CD4-positive, alpha-beta T cell treated with Interleukin-12 subunit alpha and Interleukin-12 subunit beta, for 1 hour (primary cell): ENCODE measurements around the gene SLC6A19.
"Not testable (repeated sequence)": the region's sequence is repeated elsewhere in the genome, so short reads cannot be mapped to it uniquely, and the experiment has no call there.

ENCODE experiments used
- DNase-seq: peaks from one replicate; pipeline ENCODE4 v3.0.0-alpha.2; 2020

Gene SLC6A19

GRCh38 chr5:1226231-1226630 is 24.8 kb downstream of the SLC6A19 start:
- DNase-seq, result no peak

GRCh38 chr5:1226839-1227581 is 25.6 kb downstream of the SLC6A19 start:
- DNase-seq, result no peak

DNA sequence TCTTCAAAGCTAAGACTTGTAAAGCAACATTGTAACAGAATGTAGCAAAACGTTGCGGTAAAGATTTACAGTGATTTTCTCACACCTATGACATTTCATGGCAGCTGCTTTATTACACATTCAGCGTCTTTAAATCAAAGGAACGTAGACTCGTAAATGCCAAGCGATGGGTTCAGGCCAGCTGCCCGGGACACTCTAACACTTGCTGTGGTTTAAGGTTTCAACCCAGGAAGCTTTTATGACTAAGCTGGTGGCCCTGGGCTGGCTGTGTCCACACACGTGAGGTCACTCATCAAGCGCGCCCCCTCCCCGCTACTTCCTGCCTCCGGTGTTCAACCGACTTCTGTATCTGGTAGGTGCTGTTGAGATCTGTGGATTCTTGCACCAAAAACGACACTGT is 26.3 kb downstream of the SLC6A19 start:
- no peak for DNase-seq

DNA sequence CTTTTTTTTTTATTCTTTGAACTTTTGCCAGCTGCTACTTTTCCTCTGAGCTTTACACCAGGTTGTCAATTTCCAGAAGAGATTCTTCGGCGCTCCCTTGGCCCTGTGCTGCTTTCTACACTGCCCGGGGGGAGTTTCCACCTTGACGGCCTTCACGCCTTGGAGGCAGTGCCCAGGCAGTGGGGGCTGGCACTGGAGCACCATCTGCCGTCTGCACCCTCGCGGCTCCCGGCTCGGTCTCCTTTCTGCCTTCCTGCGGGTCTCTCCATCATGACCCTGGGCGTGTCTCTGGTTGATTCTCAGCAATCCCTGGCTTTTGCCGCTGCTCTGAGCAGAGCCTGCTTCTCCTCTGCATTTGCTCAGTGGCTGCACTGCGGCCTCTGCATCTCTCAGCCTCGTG is 26.7 kb downstream of the SLC6A19 start:
- no peak for DNase-seq

- not testable (repeated sequence) for DNase-seq
Measured at GRCh38 chr5:1229023-1229422, 27.6 kb downstream of the SLC6A19 start.

DNA sequence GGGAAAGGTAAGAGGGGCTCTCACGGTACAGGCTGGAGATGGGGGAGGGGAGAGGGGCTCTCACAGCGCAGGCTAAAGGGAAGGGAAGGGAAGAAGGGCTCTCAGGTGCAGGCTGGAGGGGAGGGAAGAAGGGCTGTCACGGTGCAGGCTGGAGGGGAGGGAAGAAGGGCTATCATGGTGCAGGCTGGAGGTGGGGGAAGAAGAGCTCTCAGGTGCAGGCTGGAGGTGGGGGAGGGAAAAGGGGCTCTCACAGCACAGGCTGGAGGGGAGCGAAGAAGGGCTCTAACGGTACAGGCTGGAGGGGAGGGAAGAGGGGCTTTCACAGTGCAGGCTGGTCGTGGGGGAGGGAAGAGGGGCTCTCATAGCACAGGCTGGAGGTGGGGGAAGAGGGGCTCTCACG is 28.4 kb downstream of the SLC6A19 start:
- no peak for DNase-seq

- DNase-seq, result no peak
Measured at GRCh38 chr5:1230551-1230950, 29.2 kb downstream of the SLC6A19 start.

DNA sequence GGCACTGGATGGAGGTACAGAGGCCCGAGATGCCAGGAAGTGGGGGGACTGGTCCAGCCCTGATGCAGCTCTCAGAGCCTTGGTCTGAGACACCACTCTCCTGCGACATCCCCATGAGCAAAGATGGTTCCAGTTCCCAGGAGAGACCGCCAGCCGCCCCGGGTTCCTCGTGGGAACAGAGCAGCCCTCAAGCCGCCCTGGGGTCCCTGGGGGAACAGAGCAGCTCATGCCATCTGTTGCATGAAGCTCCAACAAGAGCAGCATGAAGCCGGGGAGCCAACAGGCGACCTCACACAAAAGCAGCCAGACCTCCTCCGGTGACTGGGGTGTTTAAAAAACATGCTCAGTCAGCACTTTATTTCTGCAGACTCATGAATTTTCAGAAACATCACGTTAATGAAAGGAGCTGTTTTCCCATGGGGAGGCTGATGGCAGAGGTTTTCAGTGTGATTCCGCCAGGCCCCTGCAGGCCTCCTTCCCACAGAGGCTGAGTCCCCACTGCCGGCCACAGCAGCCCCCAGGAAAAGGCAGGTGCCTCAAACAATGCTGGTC is 30.0 kb downstream of the SLC6A19 start:
- no peak for DNase-seq

GRCh38 chr5:1232780-1233179 is 31.4 kb downstream of the SLC6A19 start:
- no peak for DNase-seq

GRCh38 chr5:1235379-1235778 is 34.0 kb downstream of the SLC6A19 start:
- no peak for DNase-seq

DNA sequence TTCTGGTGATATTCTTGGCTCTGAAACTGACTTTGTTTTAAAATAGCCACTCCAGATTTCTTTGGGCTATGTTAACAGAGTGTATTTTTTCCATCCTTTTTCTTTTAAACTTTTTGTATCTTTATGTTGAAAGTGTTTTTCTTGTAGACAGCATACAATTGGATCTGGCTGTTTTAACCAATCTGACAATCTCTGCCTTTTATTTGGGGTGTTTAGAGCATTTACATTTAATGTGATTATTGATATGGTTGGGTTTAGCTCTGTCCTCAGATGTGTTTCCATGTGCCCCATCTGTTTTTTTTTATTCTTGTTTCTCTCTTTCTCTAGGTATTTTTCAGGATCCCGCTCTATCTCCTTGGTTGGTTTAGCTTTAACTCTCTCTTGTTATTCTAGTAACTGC is 34.4 kb downstream of the SLC6A19 start:
- no peak for DNase-seq

GRCh38 chr5:1239505-1240251 is 38.3 kb downstream of the SLC6A19 start:
- no peak for DNase-seq

- no peak for DNase-seq
Measured at GRCh38 chr5:1240496-1241260, 39.3 kb downstream of the SLC6A19 start.

DNA sequence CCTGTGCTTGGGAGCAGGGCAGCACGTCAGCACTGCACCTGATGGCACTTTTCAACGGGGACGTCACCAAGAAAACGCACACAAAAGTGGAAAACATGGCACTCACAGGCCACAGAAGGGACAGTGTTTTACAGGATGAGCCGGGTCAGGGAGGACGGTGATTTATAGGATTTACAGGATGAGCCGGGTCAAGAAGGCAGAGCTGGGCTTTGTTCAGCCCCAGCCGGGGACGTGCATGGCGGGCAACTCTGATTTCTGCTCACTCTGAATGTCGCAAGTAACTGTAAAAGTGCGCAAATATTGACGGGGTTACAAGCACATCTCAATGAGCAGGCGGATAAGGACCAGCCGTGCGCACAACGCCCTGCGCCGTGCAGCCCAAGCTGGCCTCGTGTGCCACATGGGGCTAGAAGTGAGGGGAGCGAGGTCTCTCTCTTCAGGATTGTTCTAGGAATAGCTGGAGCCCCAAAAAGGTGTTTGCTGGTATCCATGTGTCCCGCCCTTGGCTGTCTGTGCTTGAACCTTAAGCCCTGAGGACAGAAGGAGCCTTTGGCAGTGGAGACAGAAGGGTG is 40.2 kb downstream of the SLC6A19 start:
- DNase-seq, result no peak

DNA sequence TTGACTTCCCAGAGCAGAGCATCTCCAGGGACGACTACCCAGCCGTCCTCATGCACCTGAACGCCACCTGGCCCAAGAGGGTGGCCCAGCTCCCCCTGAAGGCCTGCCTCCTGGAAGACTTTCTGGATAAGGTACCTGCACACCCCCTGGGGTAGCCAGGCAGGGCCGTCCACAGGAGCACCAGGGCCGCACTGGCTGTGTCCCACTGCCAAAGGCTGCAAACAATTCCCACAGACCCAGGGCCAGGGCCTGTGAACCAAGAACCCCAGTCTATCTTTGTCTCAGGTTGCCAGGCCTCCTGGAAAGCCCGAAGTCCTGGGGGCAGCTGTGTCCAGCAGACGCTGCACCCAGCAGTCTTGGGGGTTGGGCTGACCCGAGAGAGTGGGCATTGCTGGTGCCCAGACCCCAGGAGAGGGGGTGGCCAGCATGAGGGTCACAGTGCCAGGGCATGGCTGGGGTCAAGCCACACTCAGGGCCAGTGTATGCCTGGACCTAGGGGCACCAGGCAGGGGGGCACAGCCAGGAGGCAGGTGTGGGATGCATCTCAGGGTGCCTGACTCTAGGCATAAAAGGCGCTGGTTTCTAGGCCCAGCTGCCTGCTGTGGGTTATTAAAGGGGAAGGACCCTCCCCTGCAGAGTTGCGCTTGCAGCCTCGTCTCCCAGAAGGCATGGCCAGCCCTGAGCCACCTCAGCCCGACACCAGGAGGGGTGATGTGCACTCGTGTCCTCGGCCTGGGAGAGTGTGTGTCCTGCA is 41.5 kb downstream of the SLC6A19 start:
- no peak for DNase-seq

DNA sequence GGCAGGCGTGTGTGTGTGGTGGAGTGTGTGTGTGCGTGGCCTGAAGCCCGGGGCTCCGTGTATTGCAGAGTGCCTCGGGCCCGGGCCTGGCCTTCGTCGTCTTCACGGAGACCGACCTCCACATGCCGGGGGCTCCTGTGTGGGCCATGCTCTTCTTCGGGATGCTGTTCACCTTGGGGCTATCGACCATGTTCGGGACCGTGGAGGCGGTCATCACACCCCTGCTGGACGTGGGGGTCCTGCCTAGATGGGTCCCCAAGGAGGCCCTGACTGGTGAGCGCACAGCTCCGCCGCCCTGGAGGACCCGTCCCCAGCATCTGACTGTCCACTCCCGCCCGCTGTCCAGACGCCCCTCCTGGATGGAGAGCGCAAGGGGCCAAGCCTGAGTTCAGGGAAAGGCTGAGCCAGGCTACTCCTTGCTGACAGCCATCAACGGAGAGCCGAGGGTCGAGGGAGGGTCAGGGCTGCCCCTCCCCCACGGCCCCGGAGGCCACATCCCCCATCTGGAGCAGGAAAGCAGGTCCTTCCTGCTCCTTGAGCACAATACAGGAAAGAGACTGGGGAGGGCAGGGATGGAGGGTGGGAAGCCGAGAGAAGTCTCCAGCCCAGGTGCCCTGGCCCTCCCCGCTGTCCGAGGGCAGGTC is 42.2 kb downstream of the SLC6A19 start:
- DNase-seq, result no peak

GRCh38 chr5:1244255-1244654 is 42.9 kb downstream of the SLC6A19 start:
- no peak for DNase-seq

- no peak for DNase-seq
Measured at GRCh38 chr5:1244976-1245375, 43.6 kb downstream of the SLC6A19 start.

DNA sequence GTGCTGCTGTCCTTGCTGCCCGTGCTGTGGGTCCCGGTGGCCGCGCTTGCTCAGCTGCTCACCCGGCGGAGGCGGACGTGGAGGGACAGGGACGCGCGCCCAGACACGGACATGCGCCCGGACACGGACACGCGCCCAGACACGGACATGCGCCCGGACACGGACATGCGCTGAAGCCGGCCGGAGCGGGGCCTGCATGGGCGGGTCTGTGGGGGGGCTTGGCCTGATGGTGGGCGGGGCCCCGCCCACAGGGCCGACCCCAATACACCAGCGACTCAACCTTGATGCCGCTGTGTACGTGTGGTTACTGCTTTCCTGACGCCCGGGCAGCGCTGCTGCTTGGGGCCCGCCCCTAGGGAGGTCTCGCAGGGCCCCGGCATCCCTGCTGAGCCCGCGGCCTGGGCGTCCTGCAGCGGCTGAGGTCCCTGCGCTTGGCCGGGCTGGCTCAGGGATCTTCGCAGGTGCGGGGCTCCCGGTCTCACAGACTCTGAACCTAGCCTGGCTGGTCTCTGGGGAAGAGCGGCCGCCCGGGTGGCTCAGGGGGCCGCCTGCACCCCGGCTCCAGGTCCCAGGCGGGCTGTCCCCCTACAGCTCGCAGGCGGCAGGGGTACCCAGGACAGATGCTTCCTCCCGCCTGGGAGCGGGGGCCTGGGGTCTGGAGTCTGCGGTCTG is 44.6 kb downstream of the SLC6A19 start:
- no peak for DNase-seq

DNA sequence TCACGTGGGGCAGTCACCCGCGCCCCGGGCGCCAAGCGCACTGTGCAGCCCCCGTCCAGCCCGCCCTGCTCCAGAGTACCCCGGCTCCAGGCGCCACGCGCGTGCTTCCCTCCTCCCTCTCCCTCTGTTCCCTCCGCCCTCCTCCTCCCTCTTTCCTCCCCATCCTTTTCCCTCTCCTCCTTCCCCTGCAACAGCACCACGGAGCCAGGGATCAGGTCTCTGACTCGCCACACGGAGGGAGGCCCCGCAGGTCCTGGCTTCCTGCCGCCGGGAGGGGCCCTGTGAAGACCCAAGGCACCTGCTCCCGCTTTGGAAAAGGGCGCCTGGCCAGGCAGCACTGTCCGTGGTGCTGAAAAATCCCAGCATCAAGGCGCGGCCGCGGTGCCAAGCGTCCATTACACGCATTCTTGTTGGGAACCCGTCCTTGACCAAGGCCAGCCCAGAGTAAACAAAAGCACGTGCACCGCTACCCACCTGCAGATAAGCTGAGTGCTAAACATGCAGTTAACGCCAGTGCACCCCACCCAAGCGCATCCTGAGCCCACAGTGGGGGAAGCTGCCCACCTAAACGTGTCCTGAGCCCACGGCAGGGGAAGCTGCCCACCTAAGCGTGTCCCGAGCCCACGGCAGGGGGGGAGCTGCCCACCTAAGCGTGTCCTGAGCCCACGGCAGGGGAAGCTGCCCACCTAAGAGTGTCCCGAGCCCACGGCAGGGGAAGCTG is 45.5 kb downstream of the SLC6A19 start:
- DNase-seq, result no peak

DNA sequence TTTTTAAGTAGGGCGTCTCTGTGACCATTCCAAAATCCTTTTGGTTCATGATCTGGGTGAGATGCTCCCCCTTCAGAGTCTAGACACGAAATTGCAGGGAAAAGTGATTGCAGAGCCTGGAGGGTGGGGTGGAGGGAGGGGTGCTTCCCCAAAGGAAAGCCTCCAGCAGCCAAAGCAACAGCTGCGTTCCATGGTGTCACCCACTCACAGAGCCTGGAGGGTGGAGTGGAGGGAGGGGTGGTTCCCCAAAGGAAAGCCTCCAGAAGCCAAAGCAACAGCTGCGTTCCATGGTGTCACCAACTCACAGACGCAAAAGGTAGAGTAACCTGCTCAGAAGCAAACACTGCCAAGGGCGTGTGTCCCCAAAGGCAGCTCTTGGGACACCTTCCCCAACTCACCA is 46.4 kb downstream of the SLC6A19 start:
- DNase-seq, result no peak
